SK-N-SH treated with all-trans-retinoic acid at 6 μM for 48 hours (cell line): ENCODE results near the gene NNMT.

Source experiments
- ATAC-seq: fragments of 200-7000 bp; cut with Tn5 transposase; 3 replicates; pipeline ENCODE4 v1.9.1; 2020; ENCODE audit warnings: mild to moderate bottlenecking, moderate library complexity
- ARNTL ChIP-seq: fragments of 450-650 bp; formaldehyde crosslinking; IDR thresholded peaks from 2 replicates; pipeline ENCODE4 v1.5.0; 2020; ENCODE audit warnings: low read depth, mild to moderate bottlenecking, moderate library complexity, borderline replicate concordance
- BACH2 ChIP-seq: fragments of 250-450 bp; sonication (Bioruptor Pico); IDR thresholded peaks from 2 replicates; pipeline ENCODE4 v1.9.0; 2021; ENCODE audit warnings: mild to moderate bottlenecking, borderline replicate concordance
- CREB5 ChIP-seq: fragments of 250-450 bp; sonication (Bioruptor Pico); IDR thresholded peaks from 2 replicates; pipeline ENCODE4 v1.5.1; 2020; ENCODE audit warnings: low read depth, mild to moderate bottlenecking, moderate library complexity
- CSRNP3 ChIP-seq: fragments of 250-450 bp; sonication (Bioruptor Pico); IDR thresholded peaks from 2 replicates; pipeline ENCODE4 v1.5.1; 2021; ENCODE audit warnings: mild to moderate bottlenecking, moderate library complexity
- ESRRG ChIP-seq: fragments of 250-450 bp; sonication (Bioruptor Pico); IDR thresholded peaks from 2 replicates; pipeline ENCODE4 v1.6.1; 2021; ENCODE audit warnings: mild to moderate bottlenecking
- GLIS3 ChIP-seq: fragments of 250-450 bp; sonication (Bioruptor Pico); IDR thresholded peaks from 2 replicates; pipeline ENCODE4 v1.5.0; 2020; ENCODE audit warnings: mild to moderate bottlenecking, moderate library complexity
- ISL1 ChIP-seq: fragments of 250-450 bp; sonication (Bioruptor Pico); IDR thresholded peaks from 2 replicates; pipeline ENCODE4 v2.1.2; 2022; ENCODE audit warnings: mild to moderate bottlenecking, moderate library complexity
- OSR1 ChIP-seq: fragments of 250-450 bp; sonication (Bioruptor Pico); IDR thresholded peaks from 2 replicates; pipeline ENCODE4 v1.8.0; 2022; ENCODE audit warnings: moderate library complexity, mild to moderate bottlenecking, inconsistent platforms
- PATZ1 ChIP-seq: fragments of 250-450 bp; sonication (Bioruptor Pico); IDR thresholded peaks from 2 replicates; pipeline ENCODE4 v1.8.0; 2020; ENCODE audit warnings: mild to moderate bottlenecking, moderate library complexity, borderline replicate concordance
- PPARA ChIP-seq: fragments of 250-450 bp; sonication (Bioruptor Pico); IDR thresholded peaks from 2 replicates; pipeline ENCODE4 v1.5.0; 2020; ENCODE audit warnings: mild to moderate bottlenecking, borderline replicate concordance
- RARB ChIP-seq: fragments of 250-450 bp; sonication (Bioruptor Pico); IDR thresholded peaks from 2 replicates; pipeline ENCODE4 v1.8.0; 2021; ENCODE audit warnings: mild to moderate bottlenecking, moderate library complexity
- SNAI2 ChIP-seq: fragments of 250-450 bp; sonication (Bioruptor Pico); IDR thresholded peaks from 2 replicates; pipeline ENCODE4 v1.5.0; 2020; ENCODE audit warnings: mild to moderate bottlenecking, moderate library complexity
- TCF4 ChIP-seq: fragments of 250-450 bp; sonication (Bioruptor Pico); IDR thresholded peaks from 2 replicates; pipeline ENCODE4 v1.8.0; 2021; ENCODE audit warnings: mild to moderate bottlenecking, moderate library complexity, borderline replicate concordance
- TOX ChIP-seq: fragments of 250-450 bp; sonication (Bioruptor Pico); IDR thresholded peaks from 2 replicates; pipeline ENCODE4 v1.8.0; 2021; ENCODE audit warnings: mild to moderate bottlenecking, moderate library complexity, borderline replicate concordance
- ZC3H10 ChIP-seq: fragments of 250-450 bp; sonication (Bioruptor Pico); IDR thresholded peaks from 2 replicates; pipeline ENCODE4 v1.5.1; 2021; ENCODE audit warnings: mild to moderate bottlenecking, moderate library complexity
- ZFP3 ChIP-seq: fragments of 250-450 bp; sonication (Bioruptor Pico); IDR thresholded peaks from 2 replicates; pipeline ENCODE4 v1.5.0; 2020; ENCODE audit warnings: mild to moderate bottlenecking, moderate library complexity
- ZFP30 ChIP-seq: fragments of 450-650 bp; formaldehyde crosslinking; IDR thresholded peaks from 2 replicates; pipeline ENCODE4 v1.5.0; 2022; ENCODE audit warnings: mild to moderate bottlenecking, moderate library complexity
- ZNF565 ChIP-seq: fragments of 450-650 bp; formaldehyde crosslinking; conservative IDR thresholded peaks from 2 replicates; pipeline ENCODE4 v1.5.0; 2020; ENCODE audit warnings: low read depth, mild to moderate bottlenecking, moderate library complexity
- ZNF70 ChIP-seq: fragments of 450-650 bp; formaldehyde crosslinking; IDR thresholded peaks from 2 replicates; pipeline ENCODE4 v1.5.0; 2020; ENCODE audit warnings: mild to moderate bottlenecking, moderate library complexity
- ZNF8 ChIP-seq: fragments of 450-650 bp; formaldehyde crosslinking; IDR thresholded peaks from 2 replicates; pipeline ENCODE4 v1.5.0; 2020; ENCODE audit warnings: mild to moderate bottlenecking, moderate library complexity
- TF ChIP-seq, protein P1 (sequence below): fragments of 250-450 bp; sonication (Bioruptor Pico); IDR thresholded peaks from 2 replicates; pipeline ENCODE4 v1.5.0; 2020; ENCODE audit warnings: mild to moderate bottlenecking, moderate library complexity

NNMT gene

GRCh38 chr11:114250180-114250579 is 46.0 kb upstream of the NNMT start:
- TF ChIP-seq SNAI2 (CRISPR knock-in tag) (no peak), ZNF565 (CRISPR knock-in tag) (no peak), GLIS3 (CRISPR knock-in tag) (no peak), ZC3H10 (CRISPR knock-in tag) (no peak), CREB5 (no peak), ZFP30 (CRISPR knock-in tag) (no peak), ZNF8 (no peak), ARNTL (CRISPR knock-in tag) (no peak), ESRRG (CRISPR knock-in tag) (no peak), CSRNP3 (no peak), OSR1 (CRISPR knock-in tag) (no peak), TOX (CRISPR knock-in tag) (no peak), ZFP3 (CRISPR knock-in tag) (no peak), ISL1 (CRISPR knock-in tag) (no peak), BACH2 (no peak), TCF4 (CRISPR knock-in tag) (no peak)
- TF ChIP-seq, protein P1, sequence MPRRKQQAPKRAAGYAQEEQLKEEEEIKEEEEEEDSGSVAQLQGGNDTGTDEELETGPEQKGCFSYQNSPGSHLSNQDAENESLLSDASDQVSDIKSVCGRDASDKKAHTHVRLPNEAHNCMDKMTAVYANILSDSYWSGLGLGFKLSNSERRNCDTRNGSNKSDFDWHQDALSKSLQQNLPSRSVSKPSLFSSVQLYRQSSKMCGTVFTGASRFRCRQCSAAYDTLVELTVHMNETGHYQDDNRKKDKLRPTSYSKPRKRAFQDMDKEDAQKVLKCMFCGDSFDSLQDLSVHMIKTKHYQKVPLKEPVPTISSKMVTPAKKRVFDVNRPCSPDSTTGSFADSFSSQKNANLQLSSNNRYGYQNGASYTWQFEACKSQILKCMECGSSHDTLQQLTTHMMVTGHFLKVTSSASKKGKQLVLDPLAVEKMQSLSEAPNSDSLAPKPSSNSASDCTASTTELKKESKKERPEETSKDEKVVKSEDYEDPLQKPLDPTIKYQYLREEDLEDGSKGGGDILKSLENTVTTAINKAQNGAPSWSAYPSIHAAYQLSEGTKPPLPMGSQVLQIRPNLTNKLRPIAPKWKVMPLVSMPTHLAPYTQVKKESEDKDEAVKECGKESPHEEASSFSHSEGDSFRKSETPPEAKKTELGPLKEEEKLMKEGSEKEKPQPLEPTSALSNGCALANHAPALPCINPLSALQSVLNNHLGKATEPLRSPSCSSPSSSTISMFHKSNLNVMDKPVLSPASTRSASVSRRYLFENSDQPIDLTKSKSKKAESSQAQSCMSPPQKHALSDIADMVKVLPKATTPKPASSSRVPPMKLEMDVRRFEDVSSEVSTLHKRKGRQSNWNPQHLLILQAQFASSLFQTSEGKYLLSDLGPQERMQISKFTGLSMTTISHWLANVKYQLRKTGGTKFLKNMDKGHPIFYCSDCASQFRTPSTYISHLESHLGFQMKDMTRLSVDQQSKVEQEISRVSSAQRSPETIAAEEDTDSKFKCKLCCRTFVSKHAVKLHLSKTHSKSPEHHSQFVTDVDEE: no peak
- no peak for ATAC-seq

GRCh38 chr11:114250993-114251814 is 45.0 kb upstream of the NNMT start:
- ATAC-seq: no peak
- TF ChIP-seq ISL1 (CRISPR knock-in tag) (no peak), BACH2 (no peak), CSRNP3 (no peak), PATZ1 (CRISPR knock-in tag) (no peak), ZNF8 (no peak), PPARA (CRISPR knock-in tag) (no peak), TOX (CRISPR knock-in tag) (no peak), ARNTL (CRISPR knock-in tag) (no peak), RARB (CRISPR knock-in tag) (no peak), ZC3H10 (CRISPR knock-in tag) (no peak), ZNF70 (no peak), ZNF565 (CRISPR knock-in tag) (no peak), ZFP30 (CRISPR knock-in tag) (no peak), SNAI2 (CRISPR knock-in tag) (no peak), ESRRG (CRISPR knock-in tag) (no peak)
- TF ChIP-seq, protein P1: no peak
